GM12801 (cell line): ENCODE data around the gene PDZD2.

Experiments used
- TF ChIP-seq, protein P1 (sequence below): IDR thresholded peaks from one replicate; pipeline ENCODE4 v1.5.1; 2011; ENCODE audit warnings: control low read depth; ENCODE audit not compliant: insufficient read length; ENCODE audit errors: extremely low read depth

The PDZD2 gene

DNA sequence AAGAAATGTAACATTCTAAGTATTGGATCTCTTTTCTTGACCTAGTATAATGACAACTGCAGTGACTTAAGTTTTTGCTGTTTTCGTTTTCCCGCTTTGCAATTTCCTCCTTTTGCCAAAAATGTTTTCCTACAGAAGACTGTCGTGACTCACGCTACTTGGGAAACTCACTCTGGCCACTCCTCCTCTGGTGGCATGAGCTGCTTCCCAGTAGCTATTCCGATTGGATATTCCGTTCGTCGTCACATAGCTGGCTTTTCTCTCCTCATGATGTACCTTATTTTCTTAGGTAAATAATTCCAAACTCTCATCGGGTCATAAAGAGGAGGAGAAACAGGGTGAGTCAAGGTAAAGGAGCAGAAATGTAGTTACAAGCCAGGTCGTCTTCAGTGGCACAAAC lies 470.3 kb downstream of the PDZD2 start:
- TF ChIP-seq, protein P1, sequence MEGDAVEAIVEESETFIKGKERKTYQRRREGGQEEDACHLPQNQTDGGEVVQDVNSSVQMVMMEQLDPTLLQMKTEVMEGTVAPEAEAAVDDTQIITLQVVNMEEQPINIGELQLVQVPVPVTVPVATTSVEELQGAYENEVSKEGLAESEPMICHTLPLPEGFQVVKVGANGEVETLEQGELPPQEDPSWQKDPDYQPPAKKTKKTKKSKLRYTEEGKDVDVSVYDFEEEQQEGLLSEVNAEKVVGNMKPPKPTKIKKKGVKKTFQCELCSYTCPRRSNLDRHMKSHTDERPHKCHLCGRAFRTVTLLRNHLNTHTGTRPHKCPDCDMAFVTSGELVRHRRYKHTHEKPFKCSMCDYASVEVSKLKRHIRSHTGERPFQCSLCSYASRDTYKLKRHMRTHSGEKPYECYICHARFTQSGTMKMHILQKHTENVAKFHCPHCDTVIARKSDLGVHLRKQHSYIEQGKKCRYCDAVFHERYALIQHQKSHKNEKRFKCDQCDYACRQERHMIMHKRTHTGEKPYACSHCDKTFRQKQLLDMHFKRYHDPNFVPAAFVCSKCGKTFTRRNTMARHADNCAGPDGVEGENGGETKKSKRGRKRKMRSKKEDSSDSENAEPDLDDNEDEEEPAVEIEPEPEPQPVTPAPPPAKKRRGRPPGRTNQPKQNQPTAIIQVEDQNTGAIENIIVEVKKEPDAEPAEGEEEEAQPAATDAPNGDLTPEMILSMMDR = no peak

DNA sequence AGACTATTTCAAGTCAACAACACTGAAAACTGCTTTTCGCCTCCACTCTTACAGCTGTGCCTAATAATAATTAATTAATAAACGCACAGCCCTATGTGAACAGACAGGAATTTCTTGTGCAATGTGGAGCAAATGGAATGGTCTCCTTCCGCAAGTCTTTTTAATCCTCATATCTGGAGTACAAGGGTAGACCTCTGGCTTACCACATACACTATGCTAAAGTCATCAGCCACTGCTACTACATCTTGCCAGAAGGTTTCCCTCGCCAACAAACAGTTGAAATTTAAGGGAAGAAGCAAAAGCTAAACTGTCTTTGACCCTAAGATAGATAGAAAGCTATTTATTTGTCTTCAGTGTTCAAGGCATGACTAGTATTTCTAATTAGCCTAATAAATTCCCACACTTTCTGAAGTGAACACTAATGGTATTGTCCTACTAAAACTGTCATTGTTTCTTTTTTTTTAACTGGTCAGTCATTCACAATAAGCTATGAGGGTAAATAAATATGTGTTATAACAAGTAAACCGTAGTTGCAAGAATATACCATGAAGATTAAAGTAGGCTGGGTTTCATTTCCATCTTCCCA lies 471.3 kb downstream of the PDZD2 start:
- TF ChIP-seq, protein P1 = no peak

DNA sequence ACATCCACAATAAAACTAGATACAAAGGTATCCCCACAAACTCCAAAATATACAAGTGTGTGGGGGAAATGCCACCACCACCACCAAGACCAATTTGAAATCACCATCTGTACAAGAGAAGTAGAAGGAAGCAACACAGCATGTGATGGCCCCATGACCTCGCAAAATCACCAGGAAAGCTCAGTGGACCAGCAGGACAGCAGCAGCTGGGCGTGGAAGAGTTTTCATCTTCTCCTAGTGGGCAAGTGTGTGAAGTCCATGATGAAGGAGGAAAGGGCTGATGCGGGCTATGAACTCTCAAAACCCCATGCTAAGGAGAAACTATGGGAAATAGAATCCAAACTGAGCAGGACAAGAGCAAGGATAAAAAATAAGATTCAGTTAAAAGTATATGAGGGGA lies 477.1 kb downstream of the PDZD2 start:
- TF ChIP-seq, protein P1 = no peak

DNA sequence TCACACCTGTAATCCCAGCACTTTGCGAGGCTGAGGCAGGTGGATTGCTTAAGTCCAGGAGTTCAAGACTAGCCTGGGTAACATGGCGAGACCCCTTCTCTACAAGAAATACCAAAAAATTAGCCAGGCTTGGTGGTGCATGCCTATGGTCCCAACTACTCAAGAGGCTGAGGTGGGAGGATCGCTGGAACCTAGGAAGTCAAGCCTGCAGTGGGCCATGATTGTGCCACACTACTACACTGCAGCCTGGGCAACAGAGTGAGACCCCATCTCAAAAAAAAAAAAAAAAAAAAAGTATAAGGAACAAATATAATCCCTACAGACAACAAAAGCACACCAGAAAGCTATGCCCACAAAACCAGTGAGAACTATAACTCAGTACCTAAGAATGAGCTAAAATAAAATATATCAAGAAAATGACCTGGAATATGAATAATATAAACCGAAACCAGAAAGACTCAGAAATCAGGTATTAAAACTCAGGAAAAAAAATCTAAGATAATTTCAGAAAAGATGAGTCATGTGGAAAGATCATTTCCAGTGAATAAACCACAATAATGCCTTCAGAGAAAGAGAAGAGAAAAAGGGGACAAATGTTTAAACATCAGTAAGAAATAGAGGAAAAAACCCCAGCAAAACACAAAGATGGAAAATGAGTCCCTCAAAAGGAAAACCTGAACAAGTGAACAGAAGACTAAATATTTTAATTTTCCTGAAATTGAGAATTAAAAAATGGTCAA lies 477.8 kb downstream of the PDZD2 start:
- TF ChIP-seq, protein P1 = no peak

DNA sequence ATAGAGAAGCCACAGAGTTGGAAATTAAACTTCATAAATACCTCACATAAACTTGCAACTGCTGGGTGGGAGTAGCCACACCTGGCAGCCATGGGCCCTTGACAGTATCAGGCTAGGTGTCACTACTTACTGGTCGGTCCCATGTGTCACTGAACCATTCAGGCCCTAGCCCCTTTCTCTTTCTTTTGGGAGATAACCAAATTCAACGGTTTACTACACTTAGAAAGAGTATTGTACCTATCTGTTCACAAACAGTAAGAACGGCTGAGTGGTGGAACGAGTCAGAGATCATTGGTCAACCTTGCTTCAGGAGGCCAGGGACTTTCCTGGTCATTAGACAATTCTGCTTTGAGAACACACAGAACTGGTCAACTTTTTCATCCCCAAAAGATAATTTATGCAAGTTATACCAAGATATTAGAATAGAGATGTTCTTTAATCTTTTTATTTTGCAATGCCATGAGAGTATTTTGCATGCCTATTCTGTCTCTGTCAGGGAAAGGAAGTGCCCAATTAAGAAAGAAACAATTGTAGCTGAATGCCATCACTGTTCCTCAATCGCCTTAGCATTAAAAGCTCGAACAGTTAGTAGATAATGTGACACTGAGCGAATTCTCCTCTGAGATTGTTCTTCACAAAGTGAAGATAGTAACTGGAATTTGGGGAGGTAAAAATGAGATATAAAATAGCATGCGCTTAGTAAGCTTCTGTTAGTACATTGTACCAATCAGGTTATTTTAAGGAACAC lies 484.3 kb downstream of the PDZD2 start:
- TF ChIP-seq, protein P1 = no peak

DNA sequence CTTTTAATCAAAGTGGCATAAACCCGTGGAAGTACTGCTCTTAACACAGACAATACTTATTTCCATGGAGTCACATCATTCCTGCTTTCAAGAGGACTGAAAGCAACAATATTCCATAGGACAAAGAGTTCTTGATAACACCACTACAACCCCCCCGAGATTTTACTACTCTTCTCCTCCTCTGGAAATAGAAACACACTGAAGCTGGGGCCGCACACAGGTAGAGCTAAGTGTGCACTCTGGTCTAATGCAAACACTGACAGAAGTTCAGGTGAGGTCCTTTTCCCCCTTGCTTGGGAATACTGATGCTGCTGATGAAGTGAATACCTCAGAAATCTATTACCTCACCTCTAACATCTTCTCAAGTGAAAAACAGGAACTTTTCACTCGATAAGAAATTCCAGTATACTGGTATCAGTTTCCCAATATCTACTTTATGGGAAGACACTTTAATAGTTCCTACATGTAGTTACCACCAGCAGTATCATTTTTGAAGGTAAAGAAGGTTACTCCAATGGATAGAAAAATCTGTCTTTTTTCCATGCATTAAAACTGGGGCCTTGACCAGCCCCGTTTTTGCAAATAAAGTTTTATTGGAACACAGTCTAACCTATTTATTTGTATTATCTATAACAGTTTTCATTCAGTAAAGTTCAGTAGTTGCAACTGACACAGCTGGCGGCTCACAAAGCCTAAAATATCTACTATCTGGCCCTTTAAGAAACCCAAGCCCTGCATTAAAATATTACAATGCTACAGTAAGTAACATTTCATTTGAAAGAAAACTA lies 485.2 kb downstream of the PDZD2 start:
- TF ChIP-seq, protein P1 = no peak

DNA sequence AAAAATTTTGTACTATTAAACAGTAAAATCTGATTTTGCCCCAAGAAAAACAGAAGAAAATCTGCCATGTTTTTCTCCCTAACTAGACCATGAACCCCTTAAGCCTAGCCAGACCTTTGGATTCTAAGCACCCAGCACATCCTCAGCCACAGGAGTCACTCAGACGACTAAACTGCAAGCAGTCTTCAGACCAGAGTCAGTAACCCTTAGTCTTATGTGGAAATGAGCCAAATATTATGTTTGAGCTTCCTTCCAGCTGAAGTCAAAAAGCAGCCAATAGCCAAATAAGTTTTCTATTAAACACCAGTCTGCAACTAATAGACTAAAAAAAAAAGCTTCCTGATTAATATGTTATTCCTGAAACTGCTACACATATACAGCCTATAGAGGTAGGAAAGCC lies 487.8 kb downstream of the PDZD2 start:
- TF ChIP-seq, protein P1 = no peak
